ENCODE results near the gene NCBP1.
A peak's percentile ranks its signal among the peaks of the same experiment; 100 is the strongest.

The NCBP1 gene

DNA sequence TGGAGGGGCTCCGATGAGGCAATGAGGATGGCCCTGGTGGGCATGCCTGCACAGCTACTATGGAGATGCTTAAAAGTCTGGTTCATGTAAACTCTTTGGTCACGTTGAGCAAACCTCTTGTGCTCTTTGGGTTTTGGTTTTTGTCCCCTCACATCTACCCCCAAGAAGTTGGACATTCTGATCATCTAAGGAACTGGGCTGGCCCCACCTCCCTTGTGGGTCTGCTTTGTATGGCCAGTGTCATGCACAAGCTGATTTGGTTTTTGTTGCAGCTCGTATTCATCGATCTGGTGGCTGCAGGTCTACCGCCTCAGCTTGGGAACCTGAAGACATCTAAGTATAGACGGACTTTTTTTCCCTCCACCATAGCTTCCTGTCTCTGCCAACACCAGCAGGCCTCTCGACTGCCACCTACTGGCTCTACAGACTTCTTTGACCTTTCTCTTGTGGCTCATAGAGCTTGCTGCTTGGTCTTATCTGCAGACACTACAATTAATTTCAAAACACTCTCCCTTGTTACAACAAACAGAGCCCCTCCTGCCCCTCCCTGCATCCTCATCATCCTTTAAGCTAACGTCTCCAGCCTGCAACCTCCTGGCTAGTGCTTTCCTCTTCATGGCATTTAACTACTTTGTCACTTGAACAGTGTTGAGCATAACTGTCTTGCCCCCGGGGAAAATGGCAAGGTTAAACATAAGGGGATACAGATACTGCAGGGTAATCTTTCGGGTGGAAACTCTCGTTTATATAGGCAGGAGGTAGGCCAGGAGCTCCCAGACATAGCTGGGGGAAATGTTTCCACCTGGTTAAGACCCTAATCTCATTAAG is 34.9 kb upstream of the NCBP1 start:
- TF ChIP-seq, protein P1, sequence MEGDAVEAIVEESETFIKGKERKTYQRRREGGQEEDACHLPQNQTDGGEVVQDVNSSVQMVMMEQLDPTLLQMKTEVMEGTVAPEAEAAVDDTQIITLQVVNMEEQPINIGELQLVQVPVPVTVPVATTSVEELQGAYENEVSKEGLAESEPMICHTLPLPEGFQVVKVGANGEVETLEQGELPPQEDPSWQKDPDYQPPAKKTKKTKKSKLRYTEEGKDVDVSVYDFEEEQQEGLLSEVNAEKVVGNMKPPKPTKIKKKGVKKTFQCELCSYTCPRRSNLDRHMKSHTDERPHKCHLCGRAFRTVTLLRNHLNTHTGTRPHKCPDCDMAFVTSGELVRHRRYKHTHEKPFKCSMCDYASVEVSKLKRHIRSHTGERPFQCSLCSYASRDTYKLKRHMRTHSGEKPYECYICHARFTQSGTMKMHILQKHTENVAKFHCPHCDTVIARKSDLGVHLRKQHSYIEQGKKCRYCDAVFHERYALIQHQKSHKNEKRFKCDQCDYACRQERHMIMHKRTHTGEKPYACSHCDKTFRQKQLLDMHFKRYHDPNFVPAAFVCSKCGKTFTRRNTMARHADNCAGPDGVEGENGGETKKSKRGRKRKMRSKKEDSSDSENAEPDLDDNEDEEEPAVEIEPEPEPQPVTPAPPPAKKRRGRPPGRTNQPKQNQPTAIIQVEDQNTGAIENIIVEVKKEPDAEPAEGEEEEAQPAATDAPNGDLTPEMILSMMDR (IDR thresholded peaks at IDR 0.05; ENCODE audit: insufficient read depth, missing control alignments) = peak; percentile 74
- FAIRE-seq (no peak), DNase-seq (ENCODE audit: insufficient read length, low spot score) (no peak)

DNA sequence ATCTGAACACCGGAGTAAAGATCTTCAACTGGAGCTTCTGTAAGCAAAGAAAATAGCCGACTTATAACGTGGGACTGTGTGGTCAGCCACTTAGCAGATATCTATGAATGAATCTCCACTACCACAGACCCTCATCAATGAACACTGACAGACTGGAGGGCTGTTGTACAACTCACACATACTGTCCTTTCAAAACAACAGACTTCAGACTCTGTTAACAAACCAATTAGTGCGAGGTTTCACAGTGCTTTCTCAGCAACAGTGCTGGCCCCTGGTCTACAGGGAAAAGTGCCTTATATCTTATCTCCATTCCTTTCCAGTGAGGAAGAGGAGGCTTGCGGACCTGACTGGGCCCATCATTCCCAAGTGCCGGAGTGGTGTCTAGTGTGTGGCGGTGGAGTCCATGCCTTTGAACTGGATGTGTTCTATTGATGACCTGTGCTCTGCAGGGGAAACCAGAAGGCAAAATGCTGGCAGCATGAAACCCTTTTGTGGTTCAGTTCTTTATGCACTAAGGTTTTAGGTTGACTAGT is 34.2 kb upstream of the NCBP1 start:
- FAIRE-seq = no peak
- DNase-seq (ENCODE audit: insufficient read length, low spot score) = no peak
- TF ChIP-seq, protein P1 (IDR thresholded peaks at IDR 0.05; ENCODE audit: insufficient read depth, missing control alignments) = no peak

DNA sequence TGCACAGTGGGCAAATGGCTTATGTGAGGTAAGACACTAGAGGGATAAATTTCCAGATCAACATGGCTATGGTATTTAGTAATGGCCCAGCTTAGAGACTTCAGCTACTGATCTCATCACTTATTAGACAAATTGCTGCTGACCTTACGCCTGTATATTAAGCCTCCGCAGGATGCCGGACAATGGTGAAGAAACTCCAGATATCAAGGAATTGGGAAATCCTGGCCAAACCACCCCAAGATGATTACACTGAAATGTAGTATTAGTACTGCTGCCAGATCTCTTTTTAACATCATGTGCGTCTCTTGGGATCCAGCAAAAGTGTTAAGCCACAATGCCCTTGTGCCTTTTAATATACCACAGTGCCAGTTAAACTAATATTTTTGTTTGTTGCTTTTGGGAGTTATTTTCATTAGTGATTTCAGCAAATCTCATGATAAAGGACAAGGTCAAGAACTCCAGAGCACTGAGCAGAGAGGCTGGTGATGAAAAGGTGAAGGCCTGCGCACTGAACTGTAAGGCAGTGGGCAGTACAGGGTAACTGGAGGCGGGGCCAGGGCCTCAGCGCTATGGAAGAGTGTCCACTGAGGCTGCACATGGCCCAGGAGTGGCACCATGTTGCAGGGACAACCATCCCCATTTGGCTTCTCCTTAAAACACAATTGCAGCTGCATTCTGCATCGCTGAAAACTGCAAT is 32.9 kb upstream of the NCBP1 start:
- no peak for FAIRE-seq
- TF ChIP-seq, protein P1 (IDR thresholded peaks at IDR 0.05; ENCODE audit: insufficient read depth, missing control alignments) = no peak
- no peak for DNase-seq (ENCODE audit: insufficient read length, low spot score)

DNA sequence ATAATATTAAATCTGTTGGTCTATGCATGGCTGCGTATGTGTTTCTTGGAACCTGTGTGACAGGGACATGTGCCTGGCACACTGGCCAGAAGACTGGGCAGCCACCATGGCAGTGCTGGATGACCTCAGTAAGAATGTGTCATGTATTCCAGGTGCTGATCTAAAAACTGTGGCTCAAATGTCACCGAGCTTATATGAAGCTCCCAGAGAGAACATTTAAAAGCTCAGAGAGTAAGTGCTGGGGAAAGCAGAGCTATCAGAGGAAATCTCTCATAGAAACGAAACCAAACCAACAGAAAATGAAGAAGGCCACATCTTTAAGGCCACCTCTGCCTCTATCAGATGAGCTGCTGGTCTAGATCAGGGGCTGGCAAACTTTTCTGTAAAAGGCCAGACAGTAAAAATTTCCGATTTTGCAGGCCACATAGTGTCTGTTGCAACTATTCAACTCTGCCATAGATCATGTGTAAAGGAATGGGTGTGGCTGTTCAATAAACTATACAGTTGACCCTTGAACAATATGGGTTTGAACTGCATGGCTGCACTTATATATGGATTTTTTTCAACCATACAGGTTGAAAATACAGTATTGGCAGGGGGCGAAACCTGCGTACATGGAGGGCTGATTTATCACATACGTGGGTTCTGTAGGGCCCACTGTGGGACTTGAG is 32.3 kb upstream of the NCBP1 start:
- TF ChIP-seq, protein P1 (IDR thresholded peaks at IDR 0.05; ENCODE audit: insufficient read depth, missing control alignments) = no peak
- no peak for FAIRE-seq
- no peak for DNase-seq (ENCODE audit: insufficient read length, low spot score)

DNA sequence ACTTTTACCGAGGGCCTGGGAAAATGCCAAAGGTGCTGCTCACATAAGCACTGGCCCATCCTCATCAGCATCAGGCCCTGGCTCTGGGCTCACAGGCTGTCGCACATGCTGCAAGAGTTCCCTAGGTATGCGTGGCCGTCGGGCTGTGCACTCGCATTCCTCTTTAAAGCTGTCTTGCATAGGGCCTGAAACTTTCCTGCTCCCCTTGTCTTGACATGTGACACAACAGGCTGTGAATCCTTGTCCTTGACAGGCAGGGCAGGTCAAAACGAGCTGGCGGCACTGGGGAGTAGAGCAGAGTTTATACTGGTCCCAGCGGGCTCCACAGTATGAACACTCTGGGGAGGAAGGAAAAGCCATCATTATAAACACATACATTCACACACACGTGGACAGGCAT is 31.2 kb upstream of the NCBP1 start:
- FAIRE-seq = no peak
- DNase-seq (ENCODE audit: insufficient read length, low spot score) = no peak
- TF ChIP-seq, protein P1 (IDR thresholded peaks at IDR 0.05; ENCODE audit: insufficient read depth, missing control alignments) = no peak

DNA sequence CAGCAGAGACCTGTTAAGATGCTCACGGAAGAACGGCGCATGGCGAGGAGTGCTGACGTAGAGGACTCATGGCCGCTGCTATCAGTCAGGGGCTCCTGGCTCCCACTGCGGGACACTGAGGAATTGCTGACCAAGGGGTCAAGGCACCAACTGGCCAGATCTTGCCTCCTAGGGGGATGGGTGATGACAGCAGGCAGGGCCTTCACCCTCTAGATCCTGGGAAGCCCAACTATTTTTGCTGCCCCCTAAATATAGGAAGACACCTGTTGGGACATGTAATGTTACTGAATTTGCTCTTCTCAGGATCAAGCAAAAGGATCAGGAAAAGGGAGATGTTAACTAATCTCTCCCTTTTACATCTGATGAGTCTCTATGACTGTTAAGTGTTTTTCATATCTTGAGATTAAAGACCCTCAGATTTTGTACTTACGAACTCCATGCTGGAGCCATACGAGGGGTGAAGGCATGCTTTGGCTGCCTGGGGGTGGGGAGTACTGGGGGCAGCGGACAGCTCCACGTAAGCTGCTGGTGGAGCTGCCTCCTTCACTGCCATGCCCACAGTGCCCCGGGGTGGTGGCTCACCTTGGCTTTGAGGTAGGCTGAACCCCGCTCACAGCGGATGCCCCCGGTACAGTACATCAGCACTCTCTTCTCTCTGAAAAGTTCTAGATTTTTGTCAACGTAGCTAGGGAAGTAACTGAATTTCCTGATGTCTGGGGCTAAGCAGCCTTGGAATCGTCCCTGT is 28.5 kb upstream of the NCBP1 start:
- FAIRE-seq (no peak), DNase-seq (ENCODE audit: insufficient read length, low spot score) (no peak)
- TF ChIP-seq, protein P1 (IDR thresholded peaks at IDR 0.05; ENCODE audit: insufficient read depth, missing control alignments) = no peak

Data from D721Med (cell line).